CD4-positive, alpha-beta memory T cell (primary cell): ENCODE data around the gene SMYD5. TPM values are rescaled to one million over a fixed set of nuclear protein-coding genes. Genes with fewer than 3 reads are reported as not detected.

Experiments
- CTCF ChIA-PET: fragments of 350-600 bp; sonication (Branson Sonifier 250); formaldehyde crosslinking; loops from one replicate; lab custom pipeline; 2021; ENCODE audit warnings: inconsistent platforms; ENCODE audit not compliant: partially characterized antibody; lab: Charles Lee
- POLR2A ChIA-PET: fragments of 350-600 bp; sonication (Branson Sonifier 250); formaldehyde crosslinking; loops from one replicate; lab custom pipeline; 2021; ENCODE audit not compliant: partially characterized antibody; lab: Charles Lee
- DNase-seq, 5 donors: peaks; one replicate each; pipeline versions ENCODE4 v3.0.0 to v3.0.0-alpha.2; 2020 to 2022; ENCODE audit warnings: mixed read lengths in 1 of 5
- H3K27ac ChIP-seq: one replicate; pipeline ENCODE4 v1.7.0; 2013; ENCODE audit warnings: low read depth, low read length
- H3K27me3 ChIP-seq: 2 replicates; pipeline ENCODE4 v1.7.0; 2013; ENCODE audit warnings: mild to moderate bottlenecking, low read length, moderate library complexity; ENCODE audit not compliant: insufficient read depth
- H3K36me3 ChIP-seq: 2 replicates; pipeline ENCODE4 v1.7.0; 2013; ENCODE audit warnings: mild to moderate bottlenecking, low read length, moderate library complexity; ENCODE audit not compliant: insufficient read depth
- H3K4me1 ChIP-seq: 2 replicates; pipeline ENCODE4 v1.7.0; 2013; ENCODE audit warnings: mild to moderate bottlenecking, low read length, moderate library complexity; ENCODE audit not compliant: insufficient read depth
- H3K4me3 ChIP-seq, 2 donors: one replicate each; pipeline ENCODE4 v1.7.0; 2013; ENCODE audit warnings: low read length in 2 of 2, mild to moderate bottlenecking in 1 of 2
- H3K9me3 ChIP-seq, 2 donors: one replicate each; pipeline ENCODE4 v1.7.0; 2013; ENCODE audit warnings: low read length in 2 of 2, control low read depth in 1 of 2; ENCODE audit not compliant: control insufficient read depth in 1 of 2
- H3K27ac Mint-ChIP-seq, 7 donors: one replicate each; pipeline ENCODE4 v1.8.0; 2020 to 2021; ENCODE audit warnings: mixed read lengths in 7 of 7, mild to moderate bottlenecking in 6 of 7, inconsistent platforms in 3 of 7, moderate library complexity in 3 of 7
- H3K27me3 Mint-ChIP-seq, 2 donors: one replicate each; pipeline ENCODE4 v1.8.0; 2020 to 2021; ENCODE audit warnings: mixed read lengths in 2 of 2
- H3K36me3 Mint-ChIP-seq, 2 donors: one replicate each; pipeline ENCODE4 v1.8.0; 2020 to 2021; ENCODE audit warnings: mixed read lengths in 2 of 2, inconsistent platforms in 1 of 2, mild to moderate bottlenecking in 1 of 2
- H3K4me1 Mint-ChIP-seq, 4 donors: one replicate each; pipeline ENCODE4 v1.8.0; 2020 to 2021; ENCODE audit warnings: mixed read lengths in 4 of 4, mild to moderate bottlenecking in 1 of 4
- H3K4me3 Mint-ChIP-seq, 8 donors: one replicate each; pipeline ENCODE4 v1.8.0; 2020 to 2021; ENCODE audit warnings: mixed read lengths in 8 of 8, mild to moderate bottlenecking in 7 of 8, moderate library complexity in 6 of 8, inconsistent platforms in 3 of 8
- H3K9me3 Mint-ChIP-seq, 8 donors: one replicate each; pipeline ENCODE4 v1.8.0; 2020 to 2021; ENCODE audit warnings: mixed read lengths in 8 of 8, mild to moderate bottlenecking in 5 of 8, inconsistent platforms in 3 of 8, moderate library complexity in 1 of 8
- intact Hi-C: fragments of 100-400 bp; cut with micrococcal nuclease; formaldehyde crosslinking; loops from one replicate; pipeline ENCODE4 v1.15.1; 2023
- polyA plus RNA-seq, 2 donors: library from polyadenylated mRNA; unstranded; fragments of 300-500 nt; fragmentation: Illumina TruSeq; gene quantifications; one replicate each; pipeline ENCODE4 v1.2.3, GENCODE V29; 2021
- total RNA-seq, 2 experiments: library from RNA; stranded (reverse); gene quantifications; one replicate each; pipeline ENCODE4 v1.2.3, GENCODE V29; 2021

The SMYD5 gene
- total and polyA plus RNA-seq, 4 experiments from 2014 or later, result 21.3 to 38.9 (median 30.9) TPM

DNA sequence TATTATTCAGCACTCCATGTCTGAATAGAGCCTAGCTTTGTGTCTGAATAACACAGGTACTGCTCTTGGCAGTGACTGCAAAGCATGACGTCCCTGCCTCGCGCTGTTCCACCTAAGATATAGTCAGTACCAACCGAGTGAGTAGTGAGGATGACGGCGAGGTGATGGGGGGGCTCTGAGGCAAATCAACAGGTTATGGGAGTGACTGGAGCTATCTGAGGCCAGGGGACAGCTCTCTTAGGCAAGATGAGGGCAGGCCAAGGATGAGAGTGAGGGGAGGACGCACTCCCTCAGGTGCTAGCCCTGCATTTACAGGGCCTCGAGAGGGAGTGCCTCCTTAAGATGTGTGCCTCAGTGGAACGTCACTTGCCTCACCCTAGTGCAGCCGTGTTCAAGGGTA is 39.8 kb upstream of the SMYD5 start:
- Mint-ChIP-seq H3K4me1 (peaks cover 11 to 21% (median 15%) of the 10 kb centered on the region in 4 donors), H3K36me3 (no peaks in the 10 kb centered on the region), H3K9me3 (peaks cover 0 to 3% (median 0%) of the 10 kb centered on the region in 8 donors), H3K4me3 (peak overlapping the region in 2 of 8 donors; percentile 32 to 56), H3K27ac (peak overlapping the region in 1 of 7 donors; percentile 33), H3K27me3 (peaks cover 6 to 24% of the 10 kb centered on the region in 2 donors)
- Histone ChIP-seq H3K36me3 (no peaks in the 10 kb centered on the region), H3K9me3 (no peaks in the 10 kb centered on the region), H3K27me3 (peaks cover 17% of the 10 kb centered on the region), H3K4me1 (peaks cover 23% of the 10 kb centered on the region), H3K4me3 (no peak overlapping the region), H3K27ac (no peak overlapping the region)
- ChIA-PET POLR2A (no interaction called here), CTCF (interaction anchor here (1.3 to 8.2 kb wide), 4 partner anchors 36 to 179 kb away, joined by 3 to 184 read pairs (median 103); partner anchors contain the start of gene SMYD5)
- intact Hi-C loops, result loop anchor here (10.0 kb wide), 1 partner anchor 1249 kb away; no protein-coding TSS in a partner anchor
- DNase-seq, result no peak

- ChIA-PET CTCF (interaction anchor here (0.8 to 8.2 kb wide), 4 partner anchors 35 to 180 kb away, joined by 3 to 184 read pairs (median 103); partner anchors contain the start of gene SMYD5), POLR2A (interaction anchor here (0.7 to 3.9 kb wide), 2 partner anchors 58 to 104 kb away, joined by 3 to 18 read pairs; partner anchors contain the start of genes CCT7 and PRADC1)
- no peak for DNase-seq
- H3K27ac Mint-ChIP-seq, result peak overlapping the region in 1 of 7 donors; percentile 15
- peak overlapping the region in 5 of 8 donors; percentile 2 to 65 (median 54) for H3K4me3 Mint-ChIP-seq
- peaks cover 23% of the 10 kb centered on the region for H3K4me1 ChIP-seq
- H3K4me3 ChIP-seq, result peak overlapping the region in 1 of 2 donors; percentile 41
- H3K36me3 ChIP-seq, result no peaks in the 10 kb centered on the region
- H3K27me3 Mint-ChIP-seq, result peaks cover 10 to 29% of the 10 kb centered on the region in 2 donors
- H3K4me1 Mint-ChIP-seq, result peaks cover 11 to 21% (median 15%) of the 10 kb centered on the region in 4 donors
- no peaks in the 10 kb centered on the region for H3K36me3 Mint-ChIP-seq
- intact Hi-C loops, result loop anchor here (10.0 kb wide), 1 partner anchor 1250 kb away; no protein-coding TSS in a partner anchor
- H3K9me3 Mint-ChIP-seq, result peaks cover 0 to 5% (median 0%) of the 10 kb centered on the region in 8 donors
- no peaks in the 10 kb centered on the region for H3K9me3 ChIP-seq
- H3K27ac ChIP-seq, result no peak overlapping the region
- peaks cover 17% of the 10 kb centered on the region for H3K27me3 ChIP-seq
Measured at GRCh38 chr2:73174941-73175662, 38.9 kb upstream of the SMYD5 start.

DNA sequence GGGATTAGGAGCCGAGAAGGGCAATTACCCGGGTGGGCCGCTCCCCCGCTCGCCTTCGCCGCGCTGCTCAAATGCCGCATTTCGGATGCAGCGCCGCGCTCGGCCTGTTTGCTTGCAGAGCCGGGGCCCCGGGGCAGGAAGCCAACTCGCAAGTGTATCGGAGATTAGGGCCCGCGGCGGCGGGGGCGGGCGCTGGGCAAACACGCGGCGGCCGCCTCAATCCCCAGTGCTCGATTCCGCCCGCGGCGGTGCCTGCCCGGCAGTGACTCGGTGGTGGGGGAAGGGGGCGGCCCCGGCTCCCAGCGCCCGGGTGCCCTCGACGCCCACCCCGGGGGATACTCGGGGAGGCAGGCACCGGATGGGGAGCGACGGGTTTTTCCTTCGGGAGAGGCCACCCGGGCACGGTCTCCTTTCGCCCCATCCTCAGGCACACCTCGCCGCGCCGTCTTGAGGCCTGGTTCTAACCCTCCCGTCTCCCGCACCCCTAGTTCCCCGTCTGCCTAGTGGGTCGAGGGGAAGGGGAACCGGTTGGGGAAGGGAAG is 38.3 kb upstream of the SMYD5 start:
- DNase-seq, result peak; percentile 64 to 76 (median 65)
- Mint-ChIP-seq H3K4me1 (peaks cover 11 to 21% (median 15%) of the 10 kb centered on the region in 4 donors), H3K9me3 (peaks cover 0 to 5% (median 0%) of the 10 kb centered on the region in 8 donors), H3K36me3 (no peaks in the 10 kb centered on the region), H3K4me3 (peak overlapping the region; percentile 22 to 92 (median 90)), H3K27me3 (peaks cover 10 to 31% of the 10 kb centered on the region in 2 donors), H3K27ac (no peak overlapping the region)
- ChIA-PET CTCF (interaction anchor here (0.8 to 8.2 kb wide), 9 partner anchors 14 to 283 kb away, joined by 3 to 184 read pairs (median 20); partner anchors contain the start of gene SMYD5), POLR2A (interaction anchor here (3.9 kb wide), 1 partner anchor 58 kb away, joined by 18 read pairs; the partner anchor contains the start of genes CCT7 and PRADC1)
- Histone ChIP-seq H3K27ac (no peak overlapping the region), H3K4me1 (peaks cover 23% of the 10 kb centered on the region), H3K27me3 (peaks cover 17% of the 10 kb centered on the region), H3K4me3 (peak overlapping the region in 1 of 2 donors; percentile 41), H3K36me3 (no peaks in the 10 kb centered on the region), H3K9me3 (no peaks in the 10 kb centered on the region)
- intact Hi-C loops, result loop anchor here (2.0 to 10.0 kb wide), 3 partner anchors 59 to 1251 kb away; partner anchors contain the start of gene CCT7

- Mint-ChIP-seq H3K27me3 (peaks cover 10 to 31% of the 10 kb centered on the region in 2 donors), H3K36me3 (no peaks in the 10 kb centered on the region), H3K4me3 (peak overlapping the region; percentile 80 to 92 (median 90)), H3K27ac (peak overlapping the region in 3 of 7 donors; percentile 50 to 60 (median 56)), H3K9me3 (peaks cover 0 to 5% (median 0%) of the 10 kb centered on the region in 8 donors), H3K4me1 (peaks cover 11 to 21% (median 15%) of the 10 kb centered on the region in 4 donors)
- DNase-seq, result peak in 2 of 5 donors; percentile 14 to 17
- Histone ChIP-seq H3K4me3 (peak overlapping the region in 1 of 2 donors; percentile 41), H3K36me3 (no peaks in the 10 kb centered on the region), H3K4me1 (peaks cover 23% of the 10 kb centered on the region), H3K27me3 (peaks cover 17% of the 10 kb centered on the region), H3K9me3 (no peaks in the 10 kb centered on the region), H3K27ac (no peak overlapping the region)
- CTCF ChIA-PET, result interaction anchor here (0.8 to 8.2 kb wide), 37 partner anchors 11 to 314 kb away, joined by 3 to 184 read pairs (median 7); partner anchors contain the start of genes PRADC1 and SMYD5
- POLR2A ChIA-PET, result interaction anchor here (0.6 to 3.9 kb wide), 6 partner anchors 57 to 183 kb away, joined by 3 to 18 read pairs (median 5); partner anchors contain the start of genes CCT7, PRADC1 and SFXN5
- intact Hi-C loops, result loop anchor here (2.0 to 10.0 kb wide), 3 partner anchors 58 to 1252 kb away; partner anchors contain the start of gene CCT7
Measured at GRCh38 chr2:73176205-73176880, 37.7 kb upstream of the SMYD5 start.

DNA sequence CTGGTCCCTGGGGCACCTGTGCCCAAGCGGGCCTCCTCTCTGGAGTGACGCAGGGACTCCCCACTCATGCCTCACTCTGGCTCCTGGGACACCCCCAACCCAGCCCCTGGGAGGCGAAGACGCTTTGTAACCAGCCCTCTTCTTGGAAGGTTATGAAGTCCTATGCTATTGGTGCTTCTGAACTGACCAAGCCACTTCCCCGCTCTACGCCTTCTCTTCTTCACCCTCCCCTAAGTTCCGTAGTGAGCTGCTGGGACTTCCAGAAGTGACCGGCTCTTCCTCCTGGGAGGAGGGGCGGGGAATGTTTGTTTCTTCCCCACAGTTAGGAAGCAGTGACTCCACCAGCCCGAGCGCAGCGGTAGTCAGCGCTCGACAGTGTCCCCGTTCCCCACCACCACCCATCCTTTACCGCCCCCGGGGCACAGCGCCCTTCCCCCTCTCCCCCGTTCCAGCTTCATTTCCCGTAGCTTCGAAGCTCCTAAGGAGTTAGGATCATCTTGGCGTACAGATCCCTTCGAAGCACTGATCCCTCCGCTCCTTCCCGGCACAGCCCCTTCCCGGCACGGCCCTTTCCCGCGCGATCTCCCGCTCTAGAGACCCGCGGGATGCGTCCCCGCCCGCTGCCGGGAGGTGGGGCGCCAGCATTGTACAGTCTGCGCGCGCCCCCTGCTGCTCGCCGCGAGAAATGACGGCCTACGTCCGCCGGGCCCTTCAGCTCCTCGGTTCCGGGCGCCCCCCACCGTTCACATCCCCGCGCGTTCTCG is 37.0 kb upstream of the SMYD5 start:
- peak overlapping the region in 5 of 7 donors; percentile 36 to 90 (median 60) for H3K27ac Mint-ChIP-seq
- peak; percentile 82 to 87 (median 85) for DNase-seq
- peak overlapping the region; percentile 80 to 92 (median 90) for H3K4me3 Mint-ChIP-seq
- Histone ChIP-seq H3K4me1 (peaks cover 23% of the 10 kb centered on the region), H3K27ac (no peak overlapping the region), H3K9me3 (no peaks in the 10 kb centered on the region), H3K4me3 (peak overlapping the region; percentile 53 to 65), H3K36me3 (no peaks in the 10 kb centered on the region), H3K27me3 (peaks cover 17% of the 10 kb centered on the region)
- no peaks in the 10 kb centered on the region for H3K36me3 Mint-ChIP-seq
- peaks cover 10 to 31% of the 10 kb centered on the region in 2 donors for H3K27me3 Mint-ChIP-seq
- ChIA-PET POLR2A (interaction anchor here (0.6 to 3.9 kb wide), 8 partner anchors 56 to 185 kb away, joined by 3 to 18 read pairs (median 3); partner anchors contain the start of genes CCT7, PRADC1 and SFXN5), CTCF (interaction anchor here (0.6 to 8.2 kb wide), 57 partner anchors 8 to 364 kb away, joined by 3 to 184 read pairs (median 5); partner anchors contain the start of genes PRADC1, SFXN5 and SMYD5)
- peaks cover 11 to 21% (median 15%) of the 10 kb centered on the region in 4 donors for H3K4me1 Mint-ChIP-seq
- intact Hi-C loops, result loop anchor here (1.0 to 10.0 kb wide), 10 partner anchors 14 to 1252 kb away; partner anchors contain the start of genes CCT7 and SFXN5
- peaks cover 0 to 5% (median 0%) of the 10 kb centered on the region in 8 donors for H3K9me3 Mint-ChIP-seq
